Activated T-helper 2 cell treated with anti-CD3 and anti-CD28 coated beads, Interferon-gamma antibody, Interleukin-2, Interleukin-4, amounts not matched to agents 10 μg/mL and 5 μg/mL and 100 μg/mL, durations not matched to agents 14 hours and 24 hours and 36 hours (primary cell): ENCODE data around the gene FGD2. TPM values are rescaled to one million over a fixed set of nuclear protein-coding genes. Genes with fewer than 3 reads are reported as not detected.
"Not testable (repeated sequence)": the region's sequence is repeated elsewhere in the genome, so short reads cannot be mapped to it uniquely, and the experiment has no call there.

ENCODE experiments used
- DNase-seq: peaks from one replicate; pipeline ENCODE4 v3.0.0; 2021; ENCODE audit warnings: low spot score
- H3K27ac Mint-ChIP-seq: one replicate; pipeline ENCODE4 v1.8.0; 2021; ENCODE audit warnings: mixed read lengths
- H3K27me3 Mint-ChIP-seq: one replicate; pipeline ENCODE4 v1.8.0; 2021; ENCODE audit warnings: low read depth, mixed read lengths
- H3K36me3 Mint-ChIP-seq: one replicate; pipeline ENCODE4 v1.8.0; 2021; ENCODE audit warnings: low read depth, mixed read lengths
- H3K4me1 Mint-ChIP-seq: one replicate; pipeline ENCODE4 v1.8.0; 2021; ENCODE audit warnings: low read depth, mixed read lengths
- H3K4me3 Mint-ChIP-seq: one replicate; pipeline ENCODE4 v1.8.0; 2021; ENCODE audit warnings: low read depth, mild to moderate bottlenecking, moderate library complexity, mixed read lengths
- H3K9me3 Mint-ChIP-seq: one replicate; pipeline ENCODE4 v1.8.0; 2021; ENCODE audit warnings: mixed read lengths
- intact Hi-C: fragments of 100-400 bp; cut with micrococcal nuclease; formaldehyde crosslinking; loops from one replicate; pipeline ENCODE4 v1.15.1; 2023
- total RNA-seq: library from RNA; stranded (reverse); gene quantifications from 2 replicates; pipeline ENCODE4 v1.2.3, GENCODE V29; 2022

Gene FGD2
- total RNA-seq, 1 donor from 2014 or later: 0.64 TPM

DNA sequence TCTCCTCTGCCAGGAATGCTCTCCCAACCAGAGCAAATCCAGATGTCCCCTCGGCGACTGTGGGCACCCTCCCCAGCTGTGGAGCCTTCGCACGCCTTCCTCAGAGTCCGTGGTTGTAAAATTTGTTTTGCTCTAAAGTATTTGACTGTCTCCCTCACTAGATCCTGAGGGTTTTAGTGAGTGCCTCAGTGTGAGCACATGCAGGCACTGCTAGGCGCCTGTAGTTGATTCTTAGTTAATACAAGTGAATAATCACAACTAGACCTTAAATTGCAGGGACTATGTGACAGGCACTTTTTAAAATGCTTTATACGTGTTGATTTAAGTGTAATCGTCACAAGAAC lies 18.8 kb upstream of the FGD2 start:
- peak overlapping the region; percentile 98 for H3K4me3 Mint-ChIP-seq
- H3K27me3 Mint-ChIP-seq: peaks cover 7% of the 10 kb centered on the region
- intact Hi-C loops: loop anchor here (1.0 to 5.0 kb wide), 3 partner anchors 32 to 99 kb away; partner anchors contain the start of gene C6orf89
- H3K27ac Mint-ChIP-seq: peak overlapping the region; percentile 96
- peaks cover 4% of the 10 kb centered on the region for H3K36me3 Mint-ChIP-seq
- H3K4me1 Mint-ChIP-seq: peaks cover 14% of the 10 kb centered on the region
- DNase-seq: no peak
- no peaks in the 10 kb centered on the region for H3K9me3 Mint-ChIP-seq

- intact Hi-C loops: loop anchor here (5.0 kb wide), 1 partner anchor 102 kb away; the partner anchor contains the start of gene C6orf89
- no peaks in the 10 kb centered on the region for H3K9me3 Mint-ChIP-seq
- peaks cover 10% of the 10 kb centered on the region for H3K4me1 Mint-ChIP-seq
- H3K4me3 Mint-ChIP-seq: no peak overlapping the region
- peaks cover 12% of the 10 kb centered on the region for H3K27me3 Mint-ChIP-seq
- H3K27ac Mint-ChIP-seq: no peak overlapping the region
- no peak for DNase-seq
- no peaks in the 10 kb centered on the region for H3K36me3 Mint-ChIP-seq
Observed at GRCh38 chr6:36989264-36989663, 16.2 kb upstream of the FGD2 start.

GRCh38 chr6:36990401-36990800 lies 15.1 kb upstream of the FGD2 start:
- H3K36me3 Mint-ChIP-seq, H3K9me3 Mint-ChIP-seq, H3K4me1 Mint-ChIP-seq, DNase-seq, H3K4me3 Mint-ChIP-seq, H3K27ac Mint-ChIP-seq, intact Hi-C loops: not testable (repeated sequence)
- H3K27me3 Mint-ChIP-seq: peaks cover 14% of the 10 kb centered on the region

- H3K9me3 Mint-ChIP-seq: no peaks in the 10 kb centered on the region
- H3K4me3 Mint-ChIP-seq: no peak overlapping the region
- no peak for DNase-seq
- H3K27ac Mint-ChIP-seq: no peak overlapping the region
- H3K4me1 Mint-ChIP-seq: no peaks in the 10 kb centered on the region
- intact Hi-C loops: no loop called here
- H3K36me3 Mint-ChIP-seq: no peaks in the 10 kb centered on the region
- peaks cover 19% of the 10 kb centered on the region for H3K27me3 Mint-ChIP-seq
Observed at GRCh38 chr6:36997811-36998722, 7.4 kb upstream of the FGD2 start.

- Mint-ChIP-seq H3K27me3 (peaks cover 19% of the 10 kb centered on the region), H3K4me3 (no peak overlapping the region), H3K27ac (no peak overlapping the region), H3K4me1 (no peaks in the 10 kb centered on the region), H3K36me3 (no peaks in the 10 kb centered on the region), H3K9me3 (no peaks in the 10 kb centered on the region)
- no peak for DNase-seq
- intact Hi-C loops: no loop called here
Observed at GRCh38 chr6:36998723-36999038, 6.8 kb upstream of the FGD2 start.

- intact Hi-C loops: no loop called here
- Mint-ChIP-seq H3K4me3 (no peak overlapping the region), H3K27ac (no peak overlapping the region), H3K27me3 (peaks cover 15% of the 10 kb centered on the region), H3K4me1 (no peaks in the 10 kb centered on the region), H3K36me3 (no peaks in the 10 kb centered on the region), H3K9me3 (no peaks in the 10 kb centered on the region)
- no peak for DNase-seq
Observed at GRCh38 chr6:36999061-36999750, 6.2 kb upstream of the FGD2 start.

DNA sequence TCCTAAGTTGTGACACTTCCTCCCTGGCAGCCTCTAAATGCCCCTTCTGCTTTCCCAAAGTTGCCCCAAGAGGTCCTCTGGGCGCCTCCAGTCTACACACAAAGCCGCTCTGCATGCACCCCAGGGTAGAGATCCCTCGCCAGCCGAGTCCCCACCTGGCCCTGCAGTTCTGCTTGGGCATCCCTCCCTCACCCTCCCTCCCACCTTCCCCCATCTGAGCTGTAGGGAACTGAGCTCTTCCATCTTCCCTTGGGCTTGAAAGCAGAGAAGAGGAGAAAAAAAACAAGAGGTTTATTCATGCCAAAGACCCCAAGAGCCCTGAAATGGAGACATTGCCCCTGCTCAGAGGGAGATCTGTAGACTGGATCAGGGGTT lies 5.7 kb upstream of the FGD2 start:
- Mint-ChIP-seq H3K27ac (no peak overlapping the region), H3K27me3 (peaks cover 12% of the 10 kb centered on the region), H3K36me3 (no peaks in the 10 kb centered on the region), H3K9me3 (no peaks in the 10 kb centered on the region), H3K4me1 (no peaks in the 10 kb centered on the region), H3K4me3 (no peak overlapping the region)
- no peak for DNase-seq
- intact Hi-C loops: no loop called here

GRCh38 chr6:37004044-37004980 lies 1.1 kb upstream of the FGD2 start:
- H3K4me3 Mint-ChIP-seq: no peak overlapping the region
- no peaks in the 10 kb centered on the region for H3K9me3 Mint-ChIP-seq
- intact Hi-C loops: no loop called here
- no peaks in the 10 kb centered on the region for H3K36me3 Mint-ChIP-seq
- H3K27me3 Mint-ChIP-seq: peaks cover 10% of the 10 kb centered on the region
- H3K4me1 Mint-ChIP-seq: peaks cover 8% of the 10 kb centered on the region
- DNase-seq: no peak
- H3K27ac Mint-ChIP-seq: no peak overlapping the region

- Mint-ChIP-seq H3K4me3 (peak overlapping the region; percentile 13), H3K27ac (no peak overlapping the region), H3K36me3 (no peaks in the 10 kb centered on the region), H3K4me1 (peaks cover 8% of the 10 kb centered on the region), H3K27me3 (peaks cover 8% of the 10 kb centered on the region), H3K9me3 (no peaks in the 10 kb centered on the region)
- intact Hi-C loops: no loop called here
- DNase-seq: no peak
Observed at GRCh38 chr6:37005827-37006567, 542 bp downstream of the FGD2 start.

DNA sequence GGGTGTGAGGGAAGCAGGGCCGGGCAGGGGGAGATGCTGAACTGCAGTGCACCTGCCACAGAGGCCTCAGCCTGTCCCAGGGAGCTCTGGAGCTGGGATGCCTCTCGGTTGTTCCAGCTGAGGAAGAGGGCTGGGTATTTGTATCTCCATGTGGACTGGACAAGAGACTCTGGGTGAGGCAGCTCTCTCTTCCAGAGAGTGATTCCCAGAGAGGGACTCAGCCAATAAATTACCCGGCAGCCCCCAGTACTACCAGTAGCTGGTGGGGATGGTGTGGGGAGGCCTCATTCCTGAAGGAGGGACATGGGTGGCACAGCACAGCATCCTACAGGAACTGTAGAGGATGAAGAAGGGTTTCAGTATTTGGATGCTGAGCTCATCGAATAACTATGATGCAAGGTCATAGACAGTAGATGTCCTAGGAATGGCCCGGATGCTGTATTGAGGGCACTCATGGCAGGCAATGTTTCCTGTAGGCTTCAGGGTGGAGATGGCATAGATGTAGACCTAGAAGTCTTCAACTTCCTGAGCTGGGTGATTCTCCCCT lies 1.4 kb downstream of the FGD2 start:
- intact Hi-C loops: no loop called here
- no peaks in the 10 kb centered on the region for H3K36me3 Mint-ChIP-seq
- no peak for DNase-seq
- peaks cover 8% of the 10 kb centered on the region for H3K4me1 Mint-ChIP-seq
- H3K27ac Mint-ChIP-seq: no peak overlapping the region
- peaks cover 4% of the 10 kb centered on the region for H3K27me3 Mint-ChIP-seq
- no peak overlapping the region for H3K4me3 Mint-ChIP-seq
- no peaks in the 10 kb centered on the region for H3K9me3 Mint-ChIP-seq

DNA sequence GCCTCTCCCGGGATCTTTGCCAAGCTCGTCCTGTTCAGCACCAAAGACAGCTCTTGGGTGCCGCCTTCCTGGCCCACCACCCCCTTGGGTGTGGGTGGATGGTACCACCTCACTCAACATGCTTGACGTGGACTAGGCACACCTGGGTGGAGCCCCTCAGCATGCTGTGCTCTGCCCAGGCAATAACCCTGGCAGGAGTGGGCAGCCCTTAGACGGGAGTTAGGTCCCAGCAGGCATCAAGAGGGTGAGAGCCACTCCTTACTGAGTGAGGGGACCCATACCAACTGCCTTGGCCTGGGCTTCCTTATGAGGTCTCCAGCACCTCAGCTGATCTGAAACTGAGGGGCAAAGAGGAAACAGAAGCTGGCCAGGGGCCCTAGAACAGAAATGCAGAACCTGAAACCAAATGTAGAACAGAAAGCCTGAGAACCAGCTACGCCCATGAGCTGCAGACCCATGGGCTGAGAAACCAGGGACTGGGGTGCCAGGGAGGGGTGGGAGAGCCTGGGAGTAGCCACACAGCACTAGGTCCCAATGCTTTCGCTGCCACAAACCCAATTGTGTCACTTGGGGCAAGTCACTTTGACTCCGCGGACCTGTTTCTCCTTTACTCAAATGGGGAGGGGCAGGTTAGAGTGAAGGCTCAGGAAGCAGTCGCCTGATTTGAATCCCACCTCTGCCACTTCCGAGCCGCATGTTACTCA lies 2.0 kb downstream of the FGD2 start:
- no peak for DNase-seq
- H3K4me3 Mint-ChIP-seq: no peak overlapping the region
- no peaks in the 10 kb centered on the region for H3K9me3 Mint-ChIP-seq
- no peak overlapping the region for H3K27ac Mint-ChIP-seq
- H3K27me3 Mint-ChIP-seq: no peaks in the 10 kb centered on the region
- H3K4me1 Mint-ChIP-seq: peaks cover 8% of the 10 kb centered on the region
- intact Hi-C loops: no loop called here
- no peaks in the 10 kb centered on the region for H3K36me3 Mint-ChIP-seq
